ENCODE data around the gene MAB21L4.

The MAB21L4 gene

GRCh38 chr2:240922982-240923537 lies 27.1 kb upstream of the MAB21L4 start:
- no peak for DNase-seq

- no peak for DNase-seq
Observed at GRCh38 chr2:240922245-240922981, 26.5 kb upstream of the MAB21L4 start.

- no peak for DNase-seq
Observed at GRCh38 chr2:240921995-240922244, 26.0 kb upstream of the MAB21L4 start.

GRCh38 chr2:240921311-240921994 lies 25.5 kb upstream of the MAB21L4 start:
- no peak for DNase-seq

- DNase-seq: no peak
Observed at GRCh38 chr2:240920783-240921231, 24.9 kb upstream of the MAB21L4 start.

GRCh38 chr2:240919786-240920782 lies 24.1 kb upstream of the MAB21L4 start:
- DNase-seq: no peak

GRCh38 chr2:240919161-240919781 lies 23.3 kb upstream of the MAB21L4 start:
- DNase-seq: no peak

GRCh38 chr2:240918258-240919091 lies 22.5 kb upstream of the MAB21L4 start:
- no peak for DNase-seq

- no peak for DNase-seq
Observed at GRCh38 chr2:240917684-240918257, 21.8 kb upstream of the MAB21L4 start.

- no peak for DNase-seq
Observed at GRCh38 chr2:240917009-240917683, 21.2 kb upstream of the MAB21L4 start.

- DNase-seq: peak; percentile 11
Observed at GRCh38 chr2:240916571-240917008, 20.6 kb upstream of the MAB21L4 start.

- no peak for DNase-seq
Observed at GRCh38 chr2:240915526-240916341, 19.8 kb upstream of the MAB21L4 start.

GRCh38 chr2:240914645-240915525 lies 18.9 kb upstream of the MAB21L4 start:
- DNase-seq: no peak

GRCh38 chr2:240913810-240914644 lies 18.1 kb upstream of the MAB21L4 start:
- DNase-seq: peak; percentile 62

- no peak for DNase-seq
Observed at GRCh38 chr2:240912878-240913809, 17.2 kb upstream of the MAB21L4 start.

GRCh38 chr2:240911641-240912265 lies 15.8 kb upstream of the MAB21L4 start:
- no peak for DNase-seq

Measured in suppressor macrophage treated with lipopolysaccharide for 4 hours (primary cell).